Mesenchymal stem cell (in vitro differentiated cells and primary cell): ENCODE data around the gene P4HB.

ENCODE experiments used
- DNase-seq: peaks from one replicate; pipeline ENCODE4 v3.0.0-alpha.2; 2013
- H2AFZ ChIP-seq: one replicate; pipeline ENCODE4 v1.6.1; 2013; ENCODE audit warnings: low read depth, mild to moderate bottlenecking, control low read depth, inconsistent platforms, low read length, moderate library complexity
- H2AK5ac ChIP-seq: 2 replicates; pipeline ENCODE4 v1.6.1; 2013; ENCODE audit warnings: low read length, moderate library complexity, mild to moderate bottlenecking, inconsistent platforms; ENCODE audit not compliant: severe bottlenecking
- H2BK120ac ChIP-seq: one replicate; pipeline ENCODE4 v1.6.1; 2013; ENCODE audit warnings: low read depth, mild to moderate bottlenecking, inconsistent platforms, low read length, moderate library complexity
- H2BK12ac ChIP-seq, 2 experiments: one replicate each; pipeline ENCODE4 v1.6.1; 2013; ENCODE audit warnings: inconsistent platforms in 2 of 2, low read length in 2 of 2, mild to moderate bottlenecking in 2 of 2, moderate library complexity in 2 of 2, control low read depth in 1 of 2
- H2BK15ac ChIP-seq: one replicate; pipeline ENCODE4 v1.6.1; 2013; ENCODE audit warnings: mild to moderate bottlenecking, low read depth, inconsistent platforms; ENCODE audit not compliant: poor library complexity, severe bottlenecking
- H2BK5ac ChIP-seq: 2 replicates; pipeline ENCODE4 v1.6.1; 2013; ENCODE audit warnings: low read depth, mild to moderate bottlenecking, low read length, control low read depth, inconsistent platforms; ENCODE audit not compliant: poor library complexity, severe bottlenecking
- H3K14ac ChIP-seq, 2 experiments: one replicate each; pipeline ENCODE4 v1.6.1; 2013; ENCODE audit warnings: inconsistent platforms in 2 of 2, low read length in 2 of 2, control low read depth in 1 of 2, mild to moderate bottlenecking in 1 of 2, moderate library complexity in 1 of 2
- H3K18ac ChIP-seq, 2 experiments: one replicate each; pipeline ENCODE4 v1.6.1; 2013; ENCODE audit warnings: inconsistent platforms in 2 of 2, low read length in 2 of 2, control low read depth in 1 of 2, low read depth in 1 of 2, mild to moderate bottlenecking in 1 of 2
- H3K23ac ChIP-seq, 2 experiments: one replicate each; pipeline ENCODE4 v1.6.1; 2013; ENCODE audit warnings: inconsistent platforms in 2 of 2, low read length in 2 of 2, mild to moderate bottlenecking in 2 of 2, moderate library complexity in 2 of 2, control low read depth in 1 of 2
- H3K27ac ChIP-seq: 2 replicates; pipeline ENCODE4 v1.5.1; 2013; ENCODE audit warnings: mild to moderate bottlenecking, moderate library complexity, low read length, control low read depth, inconsistent platforms; ENCODE audit not compliant: poor library complexity, severe bottlenecking
- H3K27me3 ChIP-seq, 2 experiments: 2 replicates each; pipeline versions ENCODE4 v1.6.1 to v1.7.0; 2013; ENCODE audit warnings: low read length in 2 of 2, mild to moderate bottlenecking in 2 of 2, moderate library complexity in 2 of 2, control low read depth in 1 of 2, inconsistent platforms in 1 of 2; ENCODE audit not compliant: control insufficient read depth in 1 of 2, insufficient read depth in 1 of 2
- H3K36me3 ChIP-seq, 2 experiments: 2 replicates each; pipeline versions ENCODE4 v1.6.1 to v1.7.0; 2013; ENCODE audit warnings: low read length in 2 of 2, control low read depth in 1 of 2, inconsistent platforms in 1 of 2, low read depth in 1 of 2, mild to moderate bottlenecking in 1 of 2; ENCODE audit not compliant: insufficient read depth in 2 of 2, control insufficient read depth in 1 of 2
- H3K4ac ChIP-seq, 2 experiments: one replicate each; pipeline ENCODE4 v1.6.1; 2013; ENCODE audit warnings: inconsistent platforms in 2 of 2, low read length in 2 of 2, mild to moderate bottlenecking in 2 of 2, moderate library complexity in 2 of 2, control low read depth in 1 of 2, low read depth in 1 of 2
- H3K4me1 ChIP-seq: 2 replicates; pipeline ENCODE4 v1.6.1; 2013; ENCODE audit warnings: low read depth, low read length, control low read depth; ENCODE audit not compliant: control insufficient read depth, insufficient read depth
- H3K4me2 ChIP-seq: 2 replicates; pipeline ENCODE4 v1.6.1; 2013; ENCODE audit warnings: low read length, mild to moderate bottlenecking, inconsistent platforms; ENCODE audit not compliant: poor library complexity, severe bottlenecking
- H3K4me3 ChIP-seq, 2 experiments: 2 replicates each; pipeline versions ENCODE4 v1.5.1 to v1.7.0; 2013; ENCODE audit warnings: low read length in 2 of 2, mild to moderate bottlenecking in 2 of 2, control low read depth in 1 of 2, low read depth in 1 of 2; ENCODE audit not compliant: insufficient read depth in 1 of 2
- H3K79me1 ChIP-seq: replicated peaks from 2 replicates; pipeline ENCODE4 v1.6.1; 2013; ENCODE audit warnings: mild to moderate bottlenecking, control low read depth, low read length, inconsistent platforms; ENCODE audit not compliant: poor library complexity, severe bottlenecking
- H3K9ac ChIP-seq: 2 replicates; pipeline ENCODE4 v1.7.0; 2013; ENCODE audit warnings: mild to moderate bottlenecking, low read length, moderate library complexity
- H3K9me3 ChIP-seq: 2 replicates; pipeline ENCODE4 v1.7.0; 2013; ENCODE audit warnings: mild to moderate bottlenecking, low read length; ENCODE audit not compliant: control insufficient read depth
- H4K8ac ChIP-seq: one replicate; pipeline ENCODE4 v1.6.1; 2013; ENCODE audit warnings: inconsistent platforms, mild to moderate bottlenecking, low read length, moderate library complexity
- H4K91ac ChIP-seq: one replicate; pipeline ENCODE4 v1.6.1; 2013; ENCODE audit warnings: mild to moderate bottlenecking, low read length, inconsistent platforms
- WGBS: methylation state at CpG from one replicate; pipeline ENCODE4 v1.1.7; 2013; ENCODE audit warnings: mixed read lengths; 5-methylcytosine and 5-hydroxymethylcytosine counted together

Gene P4HB

GRCh38 chr17:81895400-81895799, 35.1 kb upstream of the P4HB start:
- Histone ChIP-seq H3K9me3 (no peaks in the 10 kb centered on the region), H2AK5ac (no peak overlapping the region), H2AFZ (no peak overlapping the region), H3K4me1 (peaks cover 38% of the 10 kb centered on the region), H3K79me1 (peaks cover 20% of the 10 kb centered on the region), H3K36me3 (peaks cover 39 to 55% of the 10 kb centered on the region in 2 experiments), H3K23ac (no peak overlapping the region), H3K27ac (no peak overlapping the region), H3K27me3 (no peaks in the 10 kb centered on the region), H3K18ac (no peak overlapping the region), H2BK15ac (no peak overlapping the region), H2BK12ac (no peak overlapping the region), H3K4me2 (no peak overlapping the region), H4K8ac (no peak overlapping the region), H3K4me3 (no peak overlapping the region), H4K91ac (no peak overlapping the region), H2BK120ac (no peak overlapping the region), H3K9ac (no peak overlapping the region), H3K14ac (no peak overlapping the region), H3K4ac (no peak overlapping the region), H2BK5ac (no peak overlapping the region)
- no peak for DNase-seq
- over 99% methylated on average over 8 of the region's 11 CpGs for WGBS

GRCh38 chr17:81891303-81891552, 30.9 kb upstream of the P4HB start:
- Histone ChIP-seq H3K23ac (no peak overlapping the region), H2AK5ac (no peak overlapping the region), H3K4me2 (no peak overlapping the region), H4K91ac (no peak overlapping the region), H3K4me3 (peak overlapping the region; percentile 86 to 95), H3K4me1 (peaks cover 31% of the 10 kb centered on the region), H3K36me3 (peaks cover 56 to 59% of the 10 kb centered on the region in 2 experiments), H3K27ac (no peak overlapping the region), H3K18ac (peak overlapping the region; percentile 22 to 65), H3K9me3 (no peaks in the 10 kb centered on the region), H3K27me3 (no peaks in the 10 kb centered on the region), H2BK5ac (no peak overlapping the region), H3K79me1 (peaks cover 27% of the 10 kb centered on the region), H2BK15ac (no peak overlapping the region), H2AFZ (no peak overlapping the region), H4K8ac (peak overlapping the region; percentile 29), H2BK12ac (no peak overlapping the region), H3K4ac (peak overlapping the region in 1 of 2 experiments; percentile 88), H3K9ac (peak overlapping the region; percentile 96), H3K14ac (no peak overlapping the region), H2BK120ac (peak overlapping the region; percentile 97)
- under 1% methylated on average over 36 of the region's 40 CpGs for WGBS
- DNase-seq = no peak

GRCh38 chr17:81890447-81891302, 30.3 kb upstream of the P4HB start:
- Histone ChIP-seq H2BK120ac (peak overlapping the region; percentile 97), H2BK12ac (peak overlapping the region in 1 of 2 experiments; percentile 72), H3K23ac (peak overlapping the region in 1 of 2 experiments; percentile 89), H3K4me1 (peaks cover 37% of the 10 kb centered on the region), H3K4me3 (peak overlapping the region; percentile 86 to 95), H3K4ac (peak overlapping the region; percentile 36 to 88), H4K91ac (peak overlapping the region; percentile 61), H2BK5ac (no peak overlapping the region), H3K27me3 (no peaks in the 10 kb centered on the region), H3K36me3 (peaks cover 58 to 60% of the 10 kb centered on the region in 2 experiments), H3K27ac (no peak overlapping the region), H3K79me1 (peaks cover 29% of the 10 kb centered on the region), H2BK15ac (no peak overlapping the region), H4K8ac (peak overlapping the region; percentile 29), H3K4me2 (peak overlapping the region; percentile 95), H2AFZ (no peak overlapping the region), H3K9ac (peak overlapping the region; percentile 96), H3K14ac (peak overlapping the region in 1 of 2 experiments; percentile 90), H3K18ac (peak overlapping the region; percentile 22 to 65), H2AK5ac (no peak overlapping the region), H3K9me3 (no peaks in the 10 kb centered on the region)
- 17% methylated on average over 56 of the region's 69 CpGs for WGBS
- peak; percentile 29 for DNase-seq

- DNase-seq = no peak
- no peak overlapping the region for H3K4me2 ChIP-seq
- H2AFZ ChIP-seq = no peak overlapping the region
- H3K4me3 ChIP-seq = peak overlapping the region in 1 of 2 experiments; percentile 95
- H4K91ac ChIP-seq = no peak overlapping the region
- H3K4me1 ChIP-seq = peaks cover 43% of the 10 kb centered on the region
- H2BK12ac ChIP-seq = peak overlapping the region in 1 of 2 experiments; percentile 8
- H3K9ac ChIP-seq = peak overlapping the region; percentile 96
- no peak overlapping the region for H3K18ac ChIP-seq
- no peak overlapping the region for H3K14ac ChIP-seq
- no peak overlapping the region for H4K8ac ChIP-seq
- no peaks in the 10 kb centered on the region for H3K9me3 ChIP-seq
- H3K23ac ChIP-seq = peak overlapping the region in 1 of 2 experiments; percentile 36
- H3K36me3 ChIP-seq = peaks cover 59 to 62% of the 10 kb centered on the region in 2 experiments
- H2BK15ac ChIP-seq = no peak overlapping the region
- 95% methylated on average over 8 of the region's 9 CpGs for WGBS
- H3K27ac ChIP-seq = no peak overlapping the region
- no peaks in the 10 kb centered on the region for H3K27me3 ChIP-seq
- no peak overlapping the region for H2AK5ac ChIP-seq
- peaks cover 31% of the 10 kb centered on the region for H3K79me1 ChIP-seq
- H2BK5ac ChIP-seq = no peak overlapping the region
- no peak overlapping the region for H2BK120ac ChIP-seq
- H3K4ac ChIP-seq = no peak overlapping the region
These were observed 29.3 kb upstream of the P4HB start for GRCh38 chr17:81889602-81890001.
